Neural cell (in vitro differentiated cells): ENCODE measurements around the gene TMEM184C. TPM values are rescaled to one million over a fixed set of nuclear protein-coding genes. Genes with fewer than 3 reads are reported as not detected.

Experiments used
- H2AFZ ChIP-seq: fragments of 200-600, 300-800 bp; sonication (generic), shearing (Covaris generic); 2 replicates; pipeline ENCODE4 v1.6.0; 2014; ENCODE audit warnings: low read depth, mild to moderate bottlenecking, antibody characterized with exemption, low read length, moderate library complexity
- H3F3A ChIP-seq: fragments of 200-600 bp; shearing (Covaris generic); 2 replicates; pipeline ENCODE4 v1.6.1; 2016; ENCODE audit warnings: mild to moderate bottlenecking, moderate library complexity, mixed read lengths, antibody characterized with exemption, low read length; ENCODE audit not compliant: insufficient read depth, poor library complexity, severe bottlenecking
- H3K27ac ChIP-seq: fragments of 200-600, 300-800 bp; sonication (generic), shearing (Covaris generic); 2 replicates; pipeline ENCODE4 v1.5.1; 2014; ENCODE audit warnings: mild to moderate bottlenecking, low read length, moderate library complexity
- H3K27me3 ChIP-seq: fragments of 300-800, 200-600 bp; sonication (generic), shearing (Covaris generic); 2 replicates; pipeline ENCODE4 v1.6.0; 2014; ENCODE audit warnings: mild to moderate bottlenecking, low read depth, low read length, moderate library complexity; ENCODE audit not compliant: insufficient read depth
- H3K36me3 ChIP-seq: fragments of 300-800, 200-600 bp; sonication (generic), shearing (Covaris generic); 2 replicates; pipeline ENCODE4 v1.5.1; 2014; ENCODE audit warnings: mild to moderate bottlenecking, antibody characterized with exemption, low read length, moderate library complexity; ENCODE audit not compliant: insufficient read depth
- H3K4me2 ChIP-seq: fragments of 300-800, 200-600 bp; sonication (generic), shearing (Covaris generic); 2 replicates; pipeline ENCODE4 v1.6.0; 2014; ENCODE audit warnings: mild to moderate bottlenecking, low read length
- H3K4me3 ChIP-seq: fragments of 300-800, 200-600 bp; sonication (generic), shearing (Covaris generic); 2 replicates; pipeline ENCODE4 v1.5.1; 2014; ENCODE audit warnings: mild to moderate bottlenecking, low read length, moderate library complexity
- H3K79me2 ChIP-seq: fragments of 200-600 bp; shearing (Covaris generic); replicated peaks from 2 replicates; pipeline ENCODE4 v1.6.0; 2014; ENCODE audit warnings: mild to moderate bottlenecking, low read length, moderate library complexity; ENCODE audit not compliant: insufficient read depth
- H3K9ac ChIP-seq: fragments of 300-800, 200-600 bp; sonication (generic), shearing (Covaris generic); 2 replicates; pipeline ENCODE4 v1.6.1; 2016; ENCODE audit warnings: mild to moderate bottlenecking, low read length, mixed read lengths
- H3K9me2 ChIP-seq: fragments of 200-600 bp; shearing (Covaris generic); 2 replicates; pipeline ENCODE4 v1.6.1; 2016; ENCODE audit warnings: mild to moderate bottlenecking, low read length, mixed read lengths; ENCODE audit not compliant: insufficient read depth
- H3K9me3 ChIP-seq: fragments of 200-600, 300-800 bp; sonication (generic), shearing (Covaris generic); 2 replicates; pipeline ENCODE4 v1.6.1; 2016; ENCODE audit warnings: mild to moderate bottlenecking, mixed run types, low read length, moderate library complexity, mixed read lengths
- H4K20me1 ChIP-seq: fragments of 200-600 bp; shearing (Covaris generic); 2 replicates; pipeline ENCODE4 v1.6.1; 2016; ENCODE audit warnings: mild to moderate bottlenecking, mixed run types; ENCODE audit not compliant: insufficient read depth
- EP300 ChIP-seq: fragments of 450-650 bp; conservative IDR thresholded peaks from 2 replicates; pipeline ENCODE4 v1.6.1; 2014; ENCODE audit warnings: antibody characterized with exemption, mild to moderate bottlenecking, moderate library complexity; ENCODE audit not compliant: poor library complexity, severe bottlenecking
- EZH2 ChIP-seq: fragments of 200-600, 300-800 bp; shearing (Covaris generic), sonication (generic); IDR thresholded peaks from 2 replicates; pipeline ENCODE4 v1.6.1; 2014; ENCODE audit warnings: antibody characterized with exemption, low read length, borderline replicate concordance, mild to moderate bottlenecking; ENCODE audit not compliant: insufficient read depth, poor library complexity, severe bottlenecking
- MXI1 ChIP-seq: fragments of 450-650 bp; conservative IDR thresholded peaks from 2 replicates; pipeline ENCODE4 v1.6.1; 2014; ENCODE audit warnings: antibody characterized with exemption, mild to moderate bottlenecking; ENCODE audit not compliant: poor library complexity, severe bottlenecking
- POLR2AphosphoS5 ChIP-seq: IDR thresholded peaks from 2 replicates; pipeline ENCODE4 v1.6.1; 2012
- RAD21 ChIP-seq: fragments of 450-650 bp; conservative IDR thresholded peaks from 2 replicates; pipeline ENCODE4 v1.6.1; 2014; ENCODE audit warnings: antibody characterized with exemption, mild to moderate bottlenecking, moderate library complexity
- SMC3 ChIP-seq: fragments of 450-650 bp; conservative IDR thresholded peaks from 2 replicates; pipeline ENCODE4 v1.6.1; 2014; ENCODE audit warnings: antibody characterized with exemption, mild to moderate bottlenecking, moderate library complexity; ENCODE audit not compliant: poor library complexity
- TAF1 ChIP-seq: IDR thresholded peaks from 2 replicates; pipeline ENCODE4 v1.6.1; 2012; ENCODE audit warnings: low read depth
- polyA plus RNA-seq: library from polyadenylated mRNA; depleted of rRNA; stranded (reverse); fragments of >200 nt; gene quantifications from 2 replicates; pipeline ENCODE4 v1.2.3, GENCODE V29; 2014
- TF ChIP-seq, protein P1 (sequence below): IDR thresholded peaks from 2 replicates; pipeline ENCODE4 v1.6.1; 2012; ENCODE audit warnings: borderline replicate concordance
- TF ChIP-seq, protein P2 (sequence below): fragments of 450-650 bp; IDR thresholded peaks from 2 replicates; pipeline ENCODE4 v1.5.1; 2014; ENCODE audit warnings: antibody characterized with exemption, mild to moderate bottlenecking, moderate library complexity; ENCODE audit not compliant: poor library complexity, severe bottlenecking

TMEM184C gene
- polyA plus RNA-seq, 1 donor from 2014 or later = 48.8 TPM

DNA sequence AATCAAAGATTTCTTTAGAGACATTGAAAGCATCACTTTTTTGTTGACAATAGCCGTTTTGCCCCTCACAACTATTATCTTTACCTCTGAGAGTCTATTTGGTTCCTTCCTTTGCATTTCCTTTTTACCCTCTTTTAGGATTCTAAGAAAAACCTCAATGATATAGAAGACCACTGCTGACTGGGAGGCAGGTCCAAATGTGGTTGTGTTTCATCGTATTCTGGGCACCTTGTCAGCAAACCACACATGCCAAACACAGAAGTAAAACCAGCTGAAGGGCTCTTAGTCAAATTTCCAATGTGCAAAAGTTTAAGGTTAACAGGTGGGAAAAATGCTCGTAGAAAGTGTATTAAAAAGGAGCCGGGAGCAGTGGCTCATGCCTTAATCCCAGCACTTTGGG lies 71.9 kb downstream of the TMEM184C start:
- Histone ChIP-seq H3F3A (no peaks in the 10 kb centered on the region), H4K20me1 (no peaks in the 10 kb centered on the region), H3K36me3 (no peaks in the 10 kb centered on the region), H3K9ac (no peak overlapping the region), H3K79me2 (no peaks in the 10 kb centered on the region), H3K27me3 (no peaks in the 10 kb centered on the region), H3K4me3 (no peak overlapping the region), H3K9me2 (no peaks in the 10 kb centered on the region), H3K27ac (no peak overlapping the region), H3K4me2 (no peak overlapping the region), H2AFZ (no peak overlapping the region), H3K9me3 (no peaks in the 10 kb centered on the region)
- TF ChIP-seq, protein P1, sequence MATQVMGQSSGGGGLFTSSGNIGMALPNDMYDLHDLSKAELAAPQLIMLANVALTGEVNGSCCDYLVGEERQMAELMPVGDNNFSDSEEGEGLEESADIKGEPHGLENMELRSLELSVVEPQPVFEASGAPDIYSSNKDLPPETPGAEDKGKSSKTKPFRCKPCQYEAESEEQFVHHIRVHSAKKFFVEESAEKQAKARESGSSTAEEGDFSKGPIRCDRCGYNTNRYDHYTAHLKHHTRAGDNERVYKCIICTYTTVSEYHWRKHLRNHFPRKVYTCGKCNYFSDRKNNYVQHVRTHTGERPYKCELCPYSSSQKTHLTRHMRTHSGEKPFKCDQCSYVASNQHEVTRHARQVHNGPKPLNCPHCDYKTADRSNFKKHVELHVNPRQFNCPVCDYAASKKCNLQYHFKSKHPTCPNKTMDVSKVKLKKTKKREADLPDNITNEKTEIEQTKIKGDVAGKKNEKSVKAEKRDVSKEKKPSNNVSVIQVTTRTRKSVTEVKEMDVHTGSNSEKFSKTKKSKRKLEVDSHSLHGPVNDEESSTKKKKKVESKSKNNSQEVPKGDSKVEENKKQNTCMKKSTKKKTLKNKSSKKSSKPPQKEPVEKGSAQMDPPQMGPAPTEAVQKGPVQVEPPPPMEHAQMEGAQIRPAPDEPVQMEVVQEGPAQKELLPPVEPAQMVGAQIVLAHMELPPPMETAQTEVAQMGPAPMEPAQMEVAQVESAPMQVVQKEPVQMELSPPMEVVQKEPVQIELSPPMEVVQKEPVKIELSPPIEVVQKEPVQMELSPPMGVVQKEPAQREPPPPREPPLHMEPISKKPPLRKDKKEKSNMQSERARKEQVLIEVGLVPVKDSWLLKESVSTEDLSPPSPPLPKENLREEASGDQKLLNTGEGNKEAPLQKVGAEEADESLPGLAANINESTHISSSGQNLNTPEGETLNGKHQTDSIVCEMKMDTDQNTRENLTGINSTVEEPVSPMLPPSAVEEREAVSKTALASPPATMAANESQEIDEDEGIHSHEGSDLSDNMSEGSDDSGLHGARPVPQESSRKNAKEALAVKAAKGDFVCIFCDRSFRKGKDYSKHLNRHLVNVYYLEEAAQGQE = no peak
- TF ChIP-seq EP300 (no peak), TAF1 (no peak), POLR2AphosphoS5 (no peak), RAD21 (no peak), EZH2 (no peak), SMC3 (no peak), MXI1 (no peak)
- TF ChIP-seq, protein P2, sequence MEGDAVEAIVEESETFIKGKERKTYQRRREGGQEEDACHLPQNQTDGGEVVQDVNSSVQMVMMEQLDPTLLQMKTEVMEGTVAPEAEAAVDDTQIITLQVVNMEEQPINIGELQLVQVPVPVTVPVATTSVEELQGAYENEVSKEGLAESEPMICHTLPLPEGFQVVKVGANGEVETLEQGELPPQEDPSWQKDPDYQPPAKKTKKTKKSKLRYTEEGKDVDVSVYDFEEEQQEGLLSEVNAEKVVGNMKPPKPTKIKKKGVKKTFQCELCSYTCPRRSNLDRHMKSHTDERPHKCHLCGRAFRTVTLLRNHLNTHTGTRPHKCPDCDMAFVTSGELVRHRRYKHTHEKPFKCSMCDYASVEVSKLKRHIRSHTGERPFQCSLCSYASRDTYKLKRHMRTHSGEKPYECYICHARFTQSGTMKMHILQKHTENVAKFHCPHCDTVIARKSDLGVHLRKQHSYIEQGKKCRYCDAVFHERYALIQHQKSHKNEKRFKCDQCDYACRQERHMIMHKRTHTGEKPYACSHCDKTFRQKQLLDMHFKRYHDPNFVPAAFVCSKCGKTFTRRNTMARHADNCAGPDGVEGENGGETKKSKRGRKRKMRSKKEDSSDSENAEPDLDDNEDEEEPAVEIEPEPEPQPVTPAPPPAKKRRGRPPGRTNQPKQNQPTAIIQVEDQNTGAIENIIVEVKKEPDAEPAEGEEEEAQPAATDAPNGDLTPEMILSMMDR = no peak

DNA sequence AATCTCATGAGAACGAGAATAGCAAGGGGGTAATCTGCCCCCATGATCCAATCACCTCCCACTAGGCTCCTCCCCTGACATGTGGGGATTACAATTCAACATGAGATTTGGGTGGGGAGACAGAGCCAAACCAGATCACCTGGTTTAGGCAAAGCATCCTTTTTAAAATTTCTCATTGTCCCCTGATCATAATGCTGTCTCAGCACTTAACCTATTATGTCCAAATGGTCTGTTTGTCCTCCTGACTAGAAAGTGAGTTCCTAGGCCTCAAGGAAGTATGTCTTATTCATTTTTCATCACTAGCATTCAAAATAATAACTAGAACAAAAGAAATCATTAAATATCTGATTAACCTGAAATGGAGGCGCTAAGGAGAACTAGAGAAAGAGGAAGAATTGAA lies 74.6 kb downstream of the TMEM184C start:
- TF ChIP-seq, protein P2 = no peak
- TF ChIP-seq EZH2 (no peak), RAD21 (no peak), EP300 (no peak), SMC3 (no peak), TAF1 (no peak), MXI1 (no peak), POLR2AphosphoS5 (no peak)
- TF ChIP-seq, protein P1 = no peak

More for the DNA sequence above, 74.6 kb downstream of the TMEM184C start:
- no peak overlapping the region for H3K4me3 ChIP-seq
- H3K27me3 ChIP-seq = no peaks in the 10 kb centered on the region
- no peaks in the 10 kb centered on the region for H3F3A ChIP-seq
- H3K9me2 ChIP-seq = no peaks in the 10 kb centered on the region
- no peak overlapping the region for H3K9ac ChIP-seq
- no peaks in the 10 kb centered on the region for H3K79me2 ChIP-seq
- H3K4me2 ChIP-seq = no peak overlapping the region
- H3K27ac ChIP-seq = no peak overlapping the region
- no peak overlapping the region for H2AFZ ChIP-seq
- no peaks in the 10 kb centered on the region for H4K20me1 ChIP-seq
- H3K9me3 ChIP-seq = no peaks in the 10 kb centered on the region
- no peaks in the 10 kb centered on the region for H3K36me3 ChIP-seq
